ENCODE data around the gene EMC6. TPM values are rescaled to one million over a fixed set of nuclear protein-coding genes. Genes with fewer than 3 reads are reported as not detected.

Gene EMC6
- total and polyA plus RNA-seq, 2 of the 4 experiments (the other 2 are of a cell fraction), result 10.9 to 80.5 TPM

DNA sequence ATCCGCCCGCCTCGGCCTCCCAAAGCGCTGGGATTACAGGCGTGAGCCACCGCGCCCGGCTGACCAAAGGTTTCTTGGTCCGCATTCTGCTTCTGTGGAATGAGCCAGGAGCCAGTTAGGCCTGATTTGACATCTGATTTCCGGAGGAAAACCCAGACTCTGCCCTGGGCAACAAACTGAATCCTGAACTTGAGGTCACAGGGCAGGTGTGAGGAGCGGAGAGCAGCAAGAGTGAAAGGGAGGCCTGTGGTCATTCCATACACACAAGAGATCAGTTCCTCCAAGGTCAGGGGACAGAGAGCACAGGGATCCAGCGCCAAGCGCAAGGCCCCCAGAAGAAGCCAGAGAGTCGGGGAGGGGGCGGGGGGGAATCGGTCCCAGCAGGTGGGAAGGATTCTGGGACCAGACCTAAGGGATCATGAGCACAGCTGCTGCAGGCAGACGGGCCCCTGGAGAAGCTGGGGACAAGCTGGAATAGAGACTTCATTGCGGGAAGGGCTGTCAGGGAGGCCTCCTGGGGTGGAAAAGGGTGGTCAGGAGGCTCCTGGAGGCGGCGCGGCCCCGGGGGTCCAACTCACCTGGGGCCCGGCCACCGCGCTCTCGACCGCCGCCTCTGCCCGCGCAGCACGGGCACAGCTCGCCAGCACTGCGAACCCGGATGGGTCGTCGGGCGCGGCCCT, 33.0 kb upstream of the EMC6 start:
- H3K27me3 ChIP-seq (ENCODE audit: control insufficient read depth, insufficient read depth, low read length), result no peaks in the 10 kb centered on the region
- TF ChIP-seq MXI1 (IDR thresholded peaks at IDR 0.05; ENCODE audit: borderline replicate concordance, low read depth, low read length) (no peak), RAD21 (IDR thresholded peaks at IDR 0.05; ENCODE audit: low read length) (no peak), BHLHE40 (IDR thresholded peaks at IDR 0.05; ENCODE audit: low read depth, low read length) (no peak), CEBPB (IDR thresholded peaks at IDR 0.05; ENCODE audit: low read depth, low read length) (no peak), SMC3 (IDR thresholded peaks at IDR 0.05; ENCODE audit: low read depth, low read length) (no peak), FOS (IDR thresholded peaks at IDR 0.05; ENCODE audit: low read depth, low read length) (no peak), POLR2A (IDR thresholded peaks at IDR 0.05; ENCODE audit: low read depth, low read length) (no peak), CHD1 (IDR thresholded peaks at IDR 0.05; ENCODE audit: low read depth, low read length) (no peak), RFX5 (IDR thresholded peaks at IDR 0.05; ENCODE audit: low read depth, low read length) (no peak), MAZ (IDR thresholded peaks at IDR 0.05; ENCODE audit: borderline replicate concordance, low read depth, low read length) (no peak), NFE2L2 (IDR thresholded peaks at IDR 0.05; ENCODE audit: low read depth, low read length) (no peak)
- TF ChIP-seq, protein P1, sequence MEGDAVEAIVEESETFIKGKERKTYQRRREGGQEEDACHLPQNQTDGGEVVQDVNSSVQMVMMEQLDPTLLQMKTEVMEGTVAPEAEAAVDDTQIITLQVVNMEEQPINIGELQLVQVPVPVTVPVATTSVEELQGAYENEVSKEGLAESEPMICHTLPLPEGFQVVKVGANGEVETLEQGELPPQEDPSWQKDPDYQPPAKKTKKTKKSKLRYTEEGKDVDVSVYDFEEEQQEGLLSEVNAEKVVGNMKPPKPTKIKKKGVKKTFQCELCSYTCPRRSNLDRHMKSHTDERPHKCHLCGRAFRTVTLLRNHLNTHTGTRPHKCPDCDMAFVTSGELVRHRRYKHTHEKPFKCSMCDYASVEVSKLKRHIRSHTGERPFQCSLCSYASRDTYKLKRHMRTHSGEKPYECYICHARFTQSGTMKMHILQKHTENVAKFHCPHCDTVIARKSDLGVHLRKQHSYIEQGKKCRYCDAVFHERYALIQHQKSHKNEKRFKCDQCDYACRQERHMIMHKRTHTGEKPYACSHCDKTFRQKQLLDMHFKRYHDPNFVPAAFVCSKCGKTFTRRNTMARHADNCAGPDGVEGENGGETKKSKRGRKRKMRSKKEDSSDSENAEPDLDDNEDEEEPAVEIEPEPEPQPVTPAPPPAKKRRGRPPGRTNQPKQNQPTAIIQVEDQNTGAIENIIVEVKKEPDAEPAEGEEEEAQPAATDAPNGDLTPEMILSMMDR (conservative IDR thresholded peaks at IDR 0.05; ENCODE audit: low read depth, low read length), result no peak
- no peaks in the 10 kb centered on the region; the same call in 1 of the 2 replicates for H3K36me3 ChIP-seq (ENCODE audit: control insufficient read depth, insufficient read depth, low read length)
- 22% methylated on average over 21 of the region's 38 CpGs; no CpG with 5 or more reads in 1 of the 2 experiments for WGBS, 2 experiments (ENCODE audit: extremely low coverage in 2 of 2, insufficient read length in 1 of 2)
- peaks cover 6% of the 10 kb centered on the region for H3K4me1 ChIP-seq (ENCODE audit: control insufficient read depth, insufficient read depth, low read length)
- no peaks in the 10 kb centered on the region for H3K9me3 ChIP-seq (ENCODE audit: control insufficient read depth, insufficient read depth, low read length)
- no peak overlapping the region; the same call in 1 of the 2 replicates for H4K91ac ChIP-seq (ENCODE audit: insufficient read depth, low read depth, low read length)
- H3K27ac ChIP-seq (ENCODE audit: insufficient read depth, low read length), result peak overlapping the region; percentile 47; the same call in 1 of the 2 replicates
- no TSS peak for BruUV-seq (replicated peaks)
- dilution Hi-C loops (cut with HindIII; ENCODE audit: low sequenced_read_pairs, unreplicated experiment) (no loop called here), intact Hi-C loops (cut with micrococcal nuclease) (loop anchor here (5.0 kb wide), 1 partner anchor 98 kb away; no protein-coding TSS in a partner anchor), in situ Hi-C loops (cut with MboI; ENCODE audit: low sequenced_read_pairs) (no loop called here)
- peak; percentile 2 for ATAC-seq (ENCODE audit: low read depth)
- peak overlapping the region; percentile 98 for H3K4me2 ChIP-seq (ENCODE audit: low read depth, low read length)
- H3K9ac ChIP-seq (ENCODE audit: low read depth, low read length), result peak overlapping the region; percentile 76
- H3K18ac ChIP-seq (ENCODE audit: low read depth, low read length), result no peak overlapping the region
- H2BK20ac ChIP-seq (ENCODE audit: low read depth, low read length), result no peak overlapping the region
- POLR2A ChIA-PET (ENCODE audit: unreplicated experiment), result no interaction called here
- H2BK120ac ChIP-seq (ENCODE audit: low read depth, low read length), result no peak overlapping the region
- H2AFZ ChIP-seq (replicated peaks; ENCODE audit: low read length, poor library complexity), result peak overlapping the region; percentile 98
- peak overlapping the region; percentile 88 for H3K4me3 ChIP-seq (ENCODE audit: insufficient read depth, low read depth, low read length)
- H3K79me1 ChIP-seq (ENCODE audit: low read depth in 1 of 2, low read length in 2 of 2), result peaks cover 14 to 43% of the 10 kb centered on the region in 2 experiments
- DNase-seq, result no peak
- 0 out of 2 replicates have a peak overlapping the region, but pooled peaks have one; percentile 25 for H3K14ac ChIP-seq (replicated peaks; ENCODE audit: low read depth, low read length)
- CTCF ChIA-PET, result interaction anchor here (2.5 kb wide), 1 partner anchor 12 kb away, joined by 10 read pairs; no protein-coding TSS in a partner anchor
- no peak overlapping the region for H2BK5ac ChIP-seq (ENCODE audit: low read depth, low read length, poor library complexity, severe bottlenecking)
- H4K5ac ChIP-seq (ENCODE audit: low read depth, low read length), result no peak overlapping the region
- H4K8ac ChIP-seq (ENCODE audit: low read depth in 2 of 2, low read length in 2 of 2), result peak overlapping the region in 1 of 2 experiments; percentile 27; a peak in 2 of 4 replicates
- H2AK9ac ChIP-seq (replicated peaks; ENCODE audit: low read depth, low read length, poor library complexity), result peak overlapping the region; percentile 92
- H2AK5ac ChIP-seq (ENCODE audit: low read depth, low read length), result peak overlapping the region; percentile 83; the same call in 1 of the 2 replicates
- H3K56ac ChIP-seq (ENCODE audit: extremely low read depth, insufficient read depth, low read length), result peak overlapping the region; percentile 28; the same call in 1 of the 2 replicates
- no peak overlapping the region for H2BK15ac ChIP-seq (ENCODE audit: low read depth, low read length)
- peaks cover 3% of the 10 kb centered on the region for H4K20me1 ChIP-seq (ENCODE audit: insufficient read depth, low read length)
- H3K4ac ChIP-seq (ENCODE audit: low read depth, low read length), result peak overlapping the region; percentile 37
- H3K23ac ChIP-seq (ENCODE audit: low read depth, low read length), result no peak overlapping the region; the same call in 1 of the 2 replicates
- peaks cover 8% of the 10 kb centered on the region; the same call in 1 of the 2 replicates for H3K9me1 ChIP-seq (ENCODE audit: insufficient read depth, low read length)
